MM.1S (cell line): ENCODE data around the gene CEP128.

Source experiments
- DNase-seq: peaks from one replicate; pipeline ENCODE4 v3.0.0-alpha.2; 2015
- H2AFZ ChIP-seq: fragments of 300-600 bp; sonication (generic); 2 replicates; pipeline ENCODE4 v1.6.0; 2016; ENCODE audit warnings: antibody characterized with exemption, low read length
- H3F3A ChIP-seq: fragments of 300-600 bp; sonication (generic); 2 replicates; pipeline ENCODE4 v1.6.1; 2016; ENCODE audit warnings: mild to moderate bottlenecking, antibody characterized with exemption, low read length, moderate library complexity, mixed read lengths; ENCODE audit not compliant: insufficient read depth
- H3K27ac ChIP-seq: fragments of 300-600 bp; sonication (generic); 2 replicates; pipeline ENCODE4 v1.5.1; 2016; ENCODE audit warnings: mild to moderate bottlenecking, low read length
- H3K27me3 ChIP-seq: fragments of 300-600 bp; sonication (generic); replicated peaks from 2 replicates; pipeline ENCODE4 v1.6.0; 2016; ENCODE audit warnings: low read length; ENCODE audit not compliant: insufficient read depth
- H3K36me3 ChIP-seq: fragments of 300-600 bp; sonication (generic); replicated peaks from 2 replicates; pipeline ENCODE4 v1.6.1; 2016; ENCODE audit warnings: mild to moderate bottlenecking, low read length, mixed read lengths; ENCODE audit not compliant: insufficient read depth
- H3K4me1 ChIP-seq: fragments of 300-600 bp; sonication (generic); 2 replicates; pipeline ENCODE4 v1.6.1; 2016; ENCODE audit warnings: low read length, mixed read lengths
- H3K4me2 ChIP-seq: fragments of 300-600 bp; sonication (generic); 2 replicates; pipeline ENCODE4 v1.6.0; 2016; ENCODE audit warnings: low read depth, low read length
- H3K4me3 ChIP-seq: fragments of 300-600 bp; sonication (generic); 2 replicates; pipeline ENCODE4 v1.5.1; 2016; ENCODE audit warnings: low read length, mixed read lengths
- H3K79me2 ChIP-seq: fragments of 300-600 bp; sonication (generic); 2 replicates; pipeline ENCODE4 v1.6.1; 2016; ENCODE audit warnings: mixed run types, low read length, mixed read lengths
- H3K9ac ChIP-seq: fragments of 300-600 bp; sonication (generic); 2 replicates; pipeline ENCODE4 v1.6.1; 2016; ENCODE audit warnings: low read length, mixed read lengths
- H3K9me2 ChIP-seq: fragments of 300-600 bp; sonication (generic); replicated peaks from 2 replicates; pipeline ENCODE4 v1.6.1; 2016; ENCODE audit warnings: mild to moderate bottlenecking, low read length, mixed read lengths; ENCODE audit not compliant: insufficient read depth
- H3K9me3 ChIP-seq: fragments of 300-600 bp; sonication (generic); replicated peaks from 2 replicates; pipeline ENCODE4 v1.6.1; 2016; ENCODE audit warnings: mild to moderate bottlenecking, low read length, mixed read lengths; ENCODE audit not compliant: insufficient read depth
- H4K20me1 ChIP-seq: fragments of 300-600 bp; sonication (generic); 2 replicates; pipeline ENCODE4 v1.6.1; 2016; ENCODE audit warnings: mild to moderate bottlenecking, low read length, moderate library complexity, mixed read lengths; ENCODE audit not compliant: insufficient read depth
- EZH2 ChIP-seq: fragments of 300-600 bp; sonication (generic); optimal IDR thresholded peaks from 2 replicates; pipeline ENCODE3; 2017; ENCODE audit warnings: low read depth, mild to moderate bottlenecking, antibody characterized with exemption, low read length, mixed read lengths
- EZH2phosphoT487 ChIP-seq: fragments of 300-600 bp; sonication (generic); IDR thresholded peaks from 2 replicates; pipeline ENCODE4 v1.6.1; 2018; ENCODE audit warnings: antibody characterized with exemption, low read length
- TF ChIP-seq, protein P1 (sequence below): fragments of 300-600 bp; sonication (generic); IDR thresholded peaks from 2 replicates; pipeline ENCODE4 v1.5.1; 2016; ENCODE audit warnings: antibody characterized with exemption, low read length, mixed read lengths

The CEP128 gene

DNA sequence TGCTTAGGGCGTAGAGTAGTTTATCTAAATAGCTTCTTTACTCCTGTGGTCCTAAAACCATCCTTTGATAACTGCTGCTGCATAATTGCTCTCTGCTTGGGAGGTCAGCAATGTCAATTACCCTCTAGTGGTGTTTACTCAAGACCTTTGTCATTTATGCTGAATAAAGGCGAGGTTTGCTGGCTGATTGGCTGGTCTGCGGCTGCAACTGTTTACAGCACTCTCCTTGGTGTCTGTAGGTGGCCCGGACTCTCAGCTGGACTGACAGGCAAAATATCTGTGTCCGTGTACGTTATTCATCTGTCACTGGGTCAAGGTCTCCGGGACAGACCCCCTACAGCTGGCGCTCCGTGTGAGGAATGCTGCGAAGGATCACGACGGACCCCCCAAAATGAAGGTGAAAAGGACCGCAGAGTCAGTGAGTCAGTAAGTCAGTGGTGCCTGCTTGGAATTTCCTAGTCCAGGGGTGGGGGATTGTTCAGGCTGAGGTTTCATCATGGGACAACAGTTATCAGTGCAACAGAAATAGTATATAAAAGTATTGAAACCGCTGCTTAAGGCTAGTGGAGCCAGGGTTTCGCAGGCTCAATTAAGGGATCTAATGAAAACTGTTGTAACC is 476.9 kb downstream of the CEP128 start:
- Histone ChIP-seq H3K79me2 (no peaks in the 10 kb centered on the region), H3K9me3 (no peaks in the 10 kb centered on the region), H2AFZ (no peak overlapping the region), H3K4me1 (no peaks in the 10 kb centered on the region), H3K36me3 (no peaks in the 10 kb centered on the region), H3K27ac (no peak overlapping the region), H3K4me2 (no peak overlapping the region), H3K4me3 (no peak overlapping the region), H3K9ac (no peak overlapping the region), H4K20me1 (no peaks in the 10 kb centered on the region), H3F3A (no peaks in the 10 kb centered on the region), H3K9me2 (no peaks in the 10 kb centered on the region), H3K27me3 (no peaks in the 10 kb centered on the region)
- no peak for TF ChIP-seq EZH2
- no peak for TF ChIP-seq EZH2phosphoT487
- no peak for DNase-seq

DNA sequence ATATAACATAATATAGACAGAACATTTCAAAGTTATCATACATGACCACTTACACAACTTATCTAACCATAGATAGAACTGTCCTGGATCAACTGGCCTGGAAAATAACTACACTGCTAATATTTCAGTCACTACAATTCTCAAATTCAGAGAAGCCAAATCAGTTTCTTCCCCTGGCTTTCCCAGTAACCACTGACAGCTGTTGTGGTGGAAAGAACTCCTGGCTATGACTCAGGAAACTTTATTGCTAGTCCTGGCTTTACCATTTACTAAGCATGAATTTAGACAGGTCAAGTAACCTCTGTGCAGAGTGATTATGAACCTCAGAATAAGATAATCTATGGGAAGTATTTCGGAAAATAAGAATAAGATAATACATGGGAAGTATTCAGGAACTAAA is 485.3 kb downstream of the CEP128 start:
- Histone ChIP-seq H3K27me3 (no peaks in the 10 kb centered on the region), H4K20me1 (no peaks in the 10 kb centered on the region), H3K4me1 (no peaks in the 10 kb centered on the region), H3K79me2 (no peaks in the 10 kb centered on the region), H3K27ac (no peak overlapping the region), H3K4me2 (no peak overlapping the region), H3F3A (no peaks in the 10 kb centered on the region), H3K9ac (no peak overlapping the region), H3K4me3 (no peak overlapping the region), H3K36me3 (no peaks in the 10 kb centered on the region), H3K9me3 (no peaks in the 10 kb centered on the region), H2AFZ (no peak overlapping the region), H3K9me2 (no peaks in the 10 kb centered on the region)
- TF ChIP-seq EZH2phosphoT487 (no peak), EZH2 (no peak)
- TF ChIP-seq, protein P1, sequence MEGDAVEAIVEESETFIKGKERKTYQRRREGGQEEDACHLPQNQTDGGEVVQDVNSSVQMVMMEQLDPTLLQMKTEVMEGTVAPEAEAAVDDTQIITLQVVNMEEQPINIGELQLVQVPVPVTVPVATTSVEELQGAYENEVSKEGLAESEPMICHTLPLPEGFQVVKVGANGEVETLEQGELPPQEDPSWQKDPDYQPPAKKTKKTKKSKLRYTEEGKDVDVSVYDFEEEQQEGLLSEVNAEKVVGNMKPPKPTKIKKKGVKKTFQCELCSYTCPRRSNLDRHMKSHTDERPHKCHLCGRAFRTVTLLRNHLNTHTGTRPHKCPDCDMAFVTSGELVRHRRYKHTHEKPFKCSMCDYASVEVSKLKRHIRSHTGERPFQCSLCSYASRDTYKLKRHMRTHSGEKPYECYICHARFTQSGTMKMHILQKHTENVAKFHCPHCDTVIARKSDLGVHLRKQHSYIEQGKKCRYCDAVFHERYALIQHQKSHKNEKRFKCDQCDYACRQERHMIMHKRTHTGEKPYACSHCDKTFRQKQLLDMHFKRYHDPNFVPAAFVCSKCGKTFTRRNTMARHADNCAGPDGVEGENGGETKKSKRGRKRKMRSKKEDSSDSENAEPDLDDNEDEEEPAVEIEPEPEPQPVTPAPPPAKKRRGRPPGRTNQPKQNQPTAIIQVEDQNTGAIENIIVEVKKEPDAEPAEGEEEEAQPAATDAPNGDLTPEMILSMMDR, result no peak
- DNase-seq, result no peak

DNA sequence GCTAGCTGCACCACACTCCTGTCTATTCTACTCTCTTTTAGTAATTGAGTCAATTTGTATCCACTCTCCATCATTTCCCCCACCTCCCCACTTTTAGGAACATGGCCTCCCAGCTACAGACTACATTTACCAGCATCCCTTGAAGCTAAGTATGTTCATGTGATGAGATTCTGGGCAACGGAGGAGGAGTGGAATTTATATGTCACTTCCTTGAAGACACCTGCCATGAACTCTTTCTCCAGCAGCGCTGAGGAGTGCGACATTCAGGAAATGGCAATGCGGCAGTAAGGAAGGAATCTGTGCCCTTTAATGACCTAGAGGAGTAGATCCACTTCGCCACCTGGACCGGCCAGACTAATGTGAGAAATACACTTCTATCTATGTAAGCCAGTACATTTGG is 486.5 kb downstream of the CEP128 start:
- no peak for TF ChIP-seq EZH2phosphoT487
- no peak for TF ChIP-seq EZH2
- Histone ChIP-seq H3K4me3 (no peak overlapping the region), H3K4me2 (no peak overlapping the region), H3K27ac (no peak overlapping the region), H3K79me2 (no peaks in the 10 kb centered on the region), H4K20me1 (no peaks in the 10 kb centered on the region), H3K9me2 (no peaks in the 10 kb centered on the region), H3K9ac (no peak overlapping the region), H3K9me3 (no peaks in the 10 kb centered on the region), H3K36me3 (no peaks in the 10 kb centered on the region), H2AFZ (no peak overlapping the region), H3K27me3 (no peaks in the 10 kb centered on the region), H3K4me1 (no peaks in the 10 kb centered on the region), H3F3A (no peaks in the 10 kb centered on the region)
- DNase-seq, result no peak

DNA sequence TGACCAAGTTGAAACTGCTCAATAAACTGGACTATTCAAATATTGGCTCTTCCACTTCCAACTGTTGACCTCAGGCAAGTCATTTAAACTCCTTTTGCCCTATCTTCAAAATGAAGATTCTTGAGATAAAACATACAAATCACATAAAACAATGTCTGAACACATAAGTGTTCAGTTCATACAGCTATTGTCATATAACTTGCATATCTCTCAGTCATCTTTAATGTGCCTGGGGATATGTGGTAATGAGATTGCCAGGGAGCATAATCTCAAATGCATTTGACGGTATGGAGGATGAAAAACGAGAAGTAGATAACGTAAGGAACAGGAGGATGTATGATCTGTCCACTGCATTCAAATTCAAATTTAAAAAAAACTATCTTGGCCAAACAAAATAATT is 493.3 kb downstream of the CEP128 start:
- Histone ChIP-seq H3F3A (no peaks in the 10 kb centered on the region), H3K9me3 (no peaks in the 10 kb centered on the region), H2AFZ (no peak overlapping the region), H3K9me2 (no peaks in the 10 kb centered on the region), H3K27me3 (no peaks in the 10 kb centered on the region), H3K79me2 (no peaks in the 10 kb centered on the region), H3K36me3 (no peaks in the 10 kb centered on the region), H3K9ac (no peak overlapping the region), H4K20me1 (no peaks in the 10 kb centered on the region), H3K4me2 (no peak overlapping the region), H3K4me3 (no peak overlapping the region), H3K27ac (no peak overlapping the region), H3K4me1 (no peaks in the 10 kb centered on the region)
- DNase-seq, result no peak
- no peak for TF ChIP-seq EZH2phosphoT487
- TF ChIP-seq, protein P1, result no peak
- no peak for TF ChIP-seq EZH2
